ENCODE measurements around the gene CTTNBP2NL. TPM values are rescaled to one million over a fixed set of nuclear protein-coding genes. Genes with fewer than 3 reads are reported as not detected.

The CTTNBP2NL gene
- total and polyA plus RNA-seq, 2 of the 4 experiments (the other 2 are of a cell fraction) = 12.4 to 22.0 TPM

DNA sequence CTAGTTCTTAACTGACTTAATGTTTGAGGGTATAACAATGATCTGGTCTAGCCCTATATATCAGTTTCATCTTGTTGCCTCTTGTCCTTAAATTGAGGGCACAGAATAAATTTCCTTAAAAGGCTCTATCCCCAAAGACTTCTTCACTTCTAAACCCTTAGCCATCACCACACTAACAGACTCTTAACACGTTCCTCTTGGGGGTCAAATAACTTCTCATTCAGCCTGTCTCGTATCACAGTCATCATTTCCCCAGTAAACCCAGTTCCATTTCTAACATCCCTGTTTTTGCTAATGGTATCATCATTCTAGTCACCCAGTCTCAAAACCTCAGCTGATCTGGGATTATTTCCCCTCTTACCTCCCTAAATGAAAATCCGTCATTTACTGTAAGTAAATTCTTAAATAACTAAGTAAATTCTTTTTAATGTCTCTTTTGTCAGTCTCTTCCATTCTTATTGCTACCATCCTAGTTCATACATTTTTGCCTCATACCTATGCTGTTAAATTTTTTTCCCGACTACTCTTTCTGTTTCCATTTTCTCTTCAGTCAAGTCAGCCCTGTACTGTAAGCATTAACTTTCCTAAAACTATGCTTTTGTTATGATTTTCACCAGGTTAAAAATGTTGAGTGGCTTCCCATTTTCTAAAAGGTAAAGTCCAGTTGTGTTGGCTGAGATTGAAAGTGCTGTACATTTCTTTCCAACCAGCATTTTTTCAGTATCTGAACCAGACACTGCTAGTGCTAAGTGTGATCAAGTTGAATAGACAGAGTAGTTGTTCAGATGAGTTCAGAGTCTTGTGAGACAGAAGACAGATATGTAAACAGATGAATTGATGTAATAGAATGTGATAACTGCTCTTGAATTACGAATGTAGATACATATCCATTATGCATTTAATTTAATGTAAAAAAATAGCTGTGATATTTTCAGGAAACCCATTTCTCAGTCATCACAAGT is 6.9 kb downstream of the CTTNBP2NL start:
- peak overlapping the region; percentile 95 for H3K4ac ChIP-seq (ENCODE audit: low read depth, low read length)
- H4K20me1 ChIP-seq (ENCODE audit: insufficient read depth, low read length) = peaks cover 4% of the 10 kb centered on the region; the same call in 1 of the 2 replicates
- intact Hi-C loops (cut with micrococcal nuclease) = loop anchor here (5.0 kb wide), 1 partner anchor 44 kb away; no protein-coding TSS in a partner anchor
- peak; percentile 49 for ATAC-seq (ENCODE audit: low read depth)
- peak; percentile 81 for DNase-seq
- 70% methylated on average over 3 of the region's 5 CpGs; no CpG with 5 or more reads in 1 of the 2 experiments for WGBS, 2 experiments (ENCODE audit: extremely low coverage in 2 of 2, insufficient read length in 1 of 2)
- peak overlapping the region; percentile 83; the same call in 1 of the 2 replicates for H3K4me2 ChIP-seq (ENCODE audit: low read depth, low read length)
- no TSS peak for BruUV-seq (replicated peaks)
- no peak overlapping the region for H2AFZ ChIP-seq (replicated peaks; ENCODE audit: low read length, poor library complexity)
- peaks cover 2% of the 10 kb centered on the region; the same call in 1 of the 2 replicates for H3K36me3 ChIP-seq (ENCODE audit: control insufficient read depth, insufficient read depth, low read length)
- H3K14ac ChIP-seq (replicated peaks; ENCODE audit: low read depth, low read length) = peak overlapping the region; percentile 95
- H4K8ac ChIP-seq (ENCODE audit: low read depth in 2 of 2, low read length in 2 of 2) = peak overlapping the region; percentile 39 to 93
- H2BK15ac ChIP-seq (ENCODE audit: low read depth, low read length) = peak overlapping the region; percentile 87; the same call in 2 of the 3 replicates
- in situ Hi-C loops (cut with MboI; ENCODE audit: low sequenced_read_pairs) = no loop called here
- H3K56ac ChIP-seq (ENCODE audit: extremely low read depth, insufficient read depth, low read length) = peak overlapping the region; percentile 96
- TF ChIP-seq MXI1 (IDR thresholded peaks at IDR 0.05; ENCODE audit: borderline replicate concordance, low read depth, low read length) = no peak
- TF ChIP-seq BHLHE40 (IDR thresholded peaks at IDR 0.05; ENCODE audit: low read depth, low read length) = peak; percentile 55; the same call in 1 of the 2 replicates
- TF ChIP-seq FOS (IDR thresholded peaks at IDR 0.05; ENCODE audit: low read depth, low read length) = 0 out of 2 replicates have a peak, but pooled peaks have one; percentile 13
- no peak overlapping the region for H3K4me3 ChIP-seq (ENCODE audit: insufficient read depth, low read depth, low read length)
- no peaks in the 10 kb centered on the region for H3K27me3 ChIP-seq (ENCODE audit: control insufficient read depth, insufficient read depth, low read length)
- H3K18ac ChIP-seq (ENCODE audit: low read depth, low read length) = peak overlapping the region; percentile 99
- no peak overlapping the region for H2AK9ac ChIP-seq (replicated peaks; ENCODE audit: low read depth, low read length, poor library complexity)
- dilution Hi-C loops (cut with HindIII; ENCODE audit: low sequenced_read_pairs, unreplicated experiment) = no loop called here
- H2BK5ac ChIP-seq (ENCODE audit: low read depth, low read length, poor library complexity, severe bottlenecking) = peak overlapping the region; percentile 96
- H3K23ac ChIP-seq (ENCODE audit: low read depth, low read length) = peak overlapping the region; percentile 82
- H2BK20ac ChIP-seq (ENCODE audit: low read depth, low read length) = peak overlapping the region; percentile 93
- H3K9me1 ChIP-seq (ENCODE audit: insufficient read depth, low read length) = peaks cover 8% of the 10 kb centered on the region; the same call in 1 of the 2 replicates
- H4K5ac ChIP-seq (ENCODE audit: low read depth, low read length) = peak overlapping the region; percentile 96
- H4K91ac ChIP-seq (ENCODE audit: insufficient read depth, low read depth, low read length) = peak overlapping the region; percentile 79
- CTCF ChIA-PET = interaction anchor here (0.6 to 1.0 kb wide), 2 partner anchors 12 to 217 kb away, joined by 3 read pairs; partner anchors contain the start of gene CAPZA1
- H3K9me3 ChIP-seq (ENCODE audit: control insufficient read depth, insufficient read depth, low read length) = no peaks in the 10 kb centered on the region
- POLR2A ChIA-PET (ENCODE audit: unreplicated experiment) = interaction anchor here (0.6 kb wide), 1 partner anchor 188 kb away, joined by 3 read pairs; no protein-coding TSS in a partner anchor
- peaks cover 6 to 34% of the 10 kb centered on the region in 2 experiments for H3K79me1 ChIP-seq (ENCODE audit: low read depth in 1 of 2, low read length in 2 of 2)
- H2BK120ac ChIP-seq (ENCODE audit: low read depth, low read length) = peak overlapping the region; percentile 91
- peak overlapping the region; percentile 95 for H3K27ac ChIP-seq (ENCODE audit: insufficient read depth, low read length)
- peaks cover 27% of the 10 kb centered on the region for H3K4me1 ChIP-seq (ENCODE audit: control insufficient read depth, insufficient read depth, low read length)
- H2AK5ac ChIP-seq (ENCODE audit: low read depth, low read length) = peak overlapping the region; percentile 83; the same call in 1 of the 2 replicates
- peak overlapping the region; percentile 34; the same call in 1 of the 2 replicates for H3K9ac ChIP-seq (ENCODE audit: low read depth, low read length)
